H9 (cell line): ENCODE results near the gene TELO2. TPM values are rescaled to one million over a fixed set of nuclear protein-coding genes. Genes with fewer than 3 reads are reported as not detected.

Experiments
- DNase-seq: peaks from one replicate; pipeline ENCODE4 v3.0.0-alpha.2; 2017
- H2AFZ ChIP-seq: one replicate; pipeline ENCODE4 v1.6.1; 2013; ENCODE audit warnings: mild to moderate bottlenecking, low read length, control low read depth, moderate library complexity
- H2AK5ac ChIP-seq: 2 replicates; pipeline ENCODE4 v1.6.1; 2013; ENCODE audit warnings: low read length, control low read depth, mixed read lengths; ENCODE audit not compliant: insufficient read length
- H2BK120ac ChIP-seq: one replicate; pipeline ENCODE4 v1.6.1; 2013; ENCODE audit warnings: low read depth, mild to moderate bottlenecking, low read length, control low read depth, inconsistent platforms; ENCODE audit not compliant: poor library complexity, severe bottlenecking
- H2BK12ac ChIP-seq: 2 replicates; pipeline ENCODE4 v1.6.1; 2013; ENCODE audit warnings: low read length, control low read depth, mixed read lengths, low read depth; ENCODE audit not compliant: insufficient read length
- H2BK15ac ChIP-seq: 2 replicates; pipeline ENCODE4 v1.6.1; 2013; ENCODE audit warnings: low read depth, low read length, control low read depth
- H2BK20ac ChIP-seq: one replicate; pipeline ENCODE4 v1.6.1; 2013; ENCODE audit warnings: low read depth, mild to moderate bottlenecking, low read length, control low read depth, inconsistent platforms; ENCODE audit not compliant: poor library complexity, severe bottlenecking
- H2BK5ac ChIP-seq: 2 replicates; pipeline ENCODE4 v1.6.1; 2013; ENCODE audit warnings: low read length, control low read depth, mixed read lengths; ENCODE audit not compliant: insufficient read length
- H3K14ac ChIP-seq: 2 replicates; pipeline ENCODE4 v1.6.1; 2013; ENCODE audit warnings: low read length, control low read depth; ENCODE audit not compliant: insufficient read depth
- H3K18ac ChIP-seq: 2 replicates; pipeline ENCODE4 v1.6.1; 2013; ENCODE audit warnings: low read depth, mild to moderate bottlenecking, mixed read lengths, low read length, control low read depth; ENCODE audit not compliant: insufficient read length
- H3K23ac ChIP-seq: 2 replicates; pipeline ENCODE4 v1.6.1; 2013; ENCODE audit warnings: low read length, control low read depth, mixed read lengths, low read depth; ENCODE audit not compliant: insufficient read length
- H3K23me2 ChIP-seq: 2 replicates; pipeline ENCODE4 v1.6.1; 2013; ENCODE audit warnings: low read depth, mild to moderate bottlenecking, mixed read lengths, low read length, control low read depth; ENCODE audit not compliant: insufficient read length, poor library complexity, severe bottlenecking
- H3K27ac ChIP-seq: 2 replicates; pipeline ENCODE4 v1.5.1; 2013; ENCODE audit warnings: low read length, control low read depth, mixed read lengths, low read depth; ENCODE audit not compliant: insufficient read length
- H3K27me3 ChIP-seq: 2 replicates; pipeline ENCODE4 v1.6.1; 2013; ENCODE audit warnings: low read length, control low read depth, inconsistent platforms; ENCODE audit not compliant: insufficient read depth
- H3K4ac ChIP-seq: 2 replicates; pipeline ENCODE4 v1.6.1; 2013; ENCODE audit warnings: low read depth, mild to moderate bottlenecking, control low read depth, inconsistent platforms, low read length, moderate library complexity
- H3K4me1 ChIP-seq: 2 replicates; pipeline ENCODE4 v1.6.1; 2013; ENCODE audit warnings: low read length, control low read depth, inconsistent platforms; ENCODE audit not compliant: insufficient read depth
- H3K4me2 ChIP-seq: 2 replicates; pipeline ENCODE4 v1.6.1; 2013; ENCODE audit warnings: low read length, control low read depth, mixed read lengths; ENCODE audit not compliant: insufficient read length, insufficient read depth
- H3K56ac ChIP-seq: 2 replicates; pipeline ENCODE4 v1.6.1; 2013; ENCODE audit warnings: low read depth, mild to moderate bottlenecking, mixed read lengths, low read length, control low read depth; ENCODE audit not compliant: insufficient read length
- H3K79me1 ChIP-seq: 2 replicates; pipeline ENCODE4 v1.6.1; 2013; ENCODE audit warnings: low read depth, mild to moderate bottlenecking, moderate library complexity, low read length, control low read depth, inconsistent platforms; ENCODE audit not compliant: insufficient read depth, poor library complexity, severe bottlenecking
- H3K79me2 ChIP-seq: 2 replicates; pipeline ENCODE4 v1.6.1; 2013; ENCODE audit warnings: low read length, control low read depth, inconsistent platforms; ENCODE audit not compliant: insufficient read depth
- H3K9ac ChIP-seq: 2 replicates; pipeline ENCODE4 v1.6.1; 2013; ENCODE audit warnings: low read length, control low read depth, mixed read lengths; ENCODE audit not compliant: insufficient read length; ENCODE audit errors: extremely low read depth
- H3K9me3 ChIP-seq: one replicate; pipeline ENCODE4 v1.6.1; 2013; ENCODE audit warnings: low read depth, low read length, inconsistent platforms; ENCODE audit not compliant: control insufficient read depth
- H3T11ph ChIP-seq: one replicate; pipeline ENCODE4 v1.6.1; 2013; ENCODE audit warnings: mild to moderate bottlenecking, low read length, control low read depth, inconsistent platforms
- H4K20me1 ChIP-seq: one replicate; pipeline ENCODE4 v1.6.1; 2013; ENCODE audit not compliant: control insufficient read depth, insufficient read length, insufficient read depth
- H4K5ac ChIP-seq: 2 replicates; pipeline ENCODE4 v1.6.1; 2013; ENCODE audit warnings: low read depth, mild to moderate bottlenecking, mixed read lengths, low read length, control low read depth; ENCODE audit not compliant: insufficient read length
- H4K8ac ChIP-seq: replicated peaks from 2 replicates; pipeline ENCODE4 v1.6.1; 2013; ENCODE audit warnings: low read length, control low read depth, mixed read lengths, low read depth; ENCODE audit not compliant: insufficient read length
- H4K91ac ChIP-seq: 2 replicates; pipeline ENCODE4 v1.6.1; 2013; ENCODE audit warnings: low read depth, mild to moderate bottlenecking, moderate library complexity, mixed read lengths, low read length, control low read depth; ENCODE audit not compliant: insufficient read length
- H3K27ac Mint-ChIP-seq, 3 experiments: 2 replicates in 2 of 3; 3 replicates in 1 of 3; pipeline ENCODE4 v1.8.0; 2020 to 2021; ENCODE audit warnings: mixed read lengths in 3 of 3, mild to moderate bottlenecking in 1 of 3, moderate library complexity in 1 of 3
- H3K27me3 Mint-ChIP-seq: 2 replicates; pipeline ENCODE4 v1.8.0; 2021; ENCODE audit warnings: low read depth, mild to moderate bottlenecking, moderate library complexity, mixed read lengths
- H3K36me3 Mint-ChIP-seq, 3 experiments: 2 replicates in 2 of 3; 3 replicates in 1 of 3; pipeline ENCODE4 v1.8.0; 2020 to 2021; ENCODE audit warnings: low read depth in 3 of 3, mixed read lengths in 3 of 3; ENCODE audit not compliant: insufficient read depth in 1 of 3
- H3K4me1 Mint-ChIP-seq, 2 experiments: 2 replicates each; pipeline ENCODE4 v1.8.0; 2020; ENCODE audit warnings: mixed read lengths in 2 of 2
- H3K4me3 Mint-ChIP-seq, 2 experiments: 2 replicates in 1 of 2; 3 replicates in 1 of 2; pipeline ENCODE4 v1.8.0; 2020 to 2021; ENCODE audit warnings: mild to moderate bottlenecking in 2 of 2, mixed read lengths in 2 of 2, moderate library complexity in 1 of 2
- H3K9me3 Mint-ChIP-seq, 2 experiments: 2 replicates in 1 of 2; 3 replicates in 1 of 2; pipeline ENCODE4 v1.8.0; 2020; ENCODE audit warnings: mild to moderate bottlenecking in 2 of 2, mixed read lengths in 2 of 2, moderate library complexity in 1 of 2
- WGBS: extraction: QIAGEN DNeasy Blood & Tissue Kit; methylation state at CpG from one replicate; pipeline ENCODE4 v1.1.7; 2013; ENCODE audit warnings: missing lambda C conversion rate, low lambda C conversion rate, mixed read lengths; ENCODE audit not compliant: insufficient read length; ENCODE audit errors: extremely low coverage; 5-methylcytosine and 5-hydroxymethylcytosine counted together
- total RNA-seq: library from RNA; stranded (reverse); gene quantifications from 2 replicates; pipeline ENCODE4 v1.2.1, GENCODE V29; 2021
- TF ChIP-seq, protein P1 (sequence below): fragments of 200-600 bp; sonication (generic); conservative IDR thresholded peaks from 3 replicates; pipeline ENCODE4 v1.8.0; 2021; ENCODE audit warnings: antibody characterized with exemption, mild to moderate bottlenecking

Gene TELO2
- total RNA-seq, 1 experiment from 2014 or later = 98.9 TPM

DNA sequence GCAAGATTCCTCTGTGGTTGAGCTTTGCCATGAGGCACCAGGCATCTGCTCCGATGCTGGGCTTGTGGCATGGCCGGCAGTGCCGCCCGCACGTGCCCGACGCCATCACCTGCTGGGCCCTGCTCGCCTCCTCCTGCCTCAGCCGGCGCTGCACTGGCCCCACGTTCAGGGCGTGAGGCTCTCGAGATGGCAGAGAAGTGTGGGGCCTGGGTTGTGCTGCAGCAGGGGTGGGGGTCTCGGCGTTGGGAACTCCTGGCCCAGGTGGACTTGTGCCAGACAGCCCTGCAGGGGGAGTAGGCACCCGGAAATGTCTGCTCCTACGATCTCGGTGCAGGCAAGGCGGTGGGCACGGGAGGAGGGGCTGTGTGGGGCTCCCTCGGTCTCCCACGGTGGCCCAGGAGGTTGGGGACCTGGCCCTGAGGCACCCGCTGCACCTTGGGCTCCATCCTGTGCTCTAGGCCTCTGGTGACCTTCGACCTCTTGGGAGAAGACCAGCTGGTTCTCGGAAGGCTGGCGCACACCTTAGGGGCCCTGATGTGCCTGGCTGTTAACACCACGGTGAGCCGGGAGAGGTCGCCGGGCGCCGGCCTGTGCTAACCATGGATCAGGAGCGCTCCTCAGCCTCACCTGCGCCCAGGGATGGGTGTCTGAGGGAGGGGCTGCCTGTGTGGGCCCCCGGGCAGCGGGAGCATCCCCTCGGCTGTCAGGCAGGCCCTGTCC is 13.5 kb downstream of the TELO2 start:
- TF ChIP-seq, protein P1, sequence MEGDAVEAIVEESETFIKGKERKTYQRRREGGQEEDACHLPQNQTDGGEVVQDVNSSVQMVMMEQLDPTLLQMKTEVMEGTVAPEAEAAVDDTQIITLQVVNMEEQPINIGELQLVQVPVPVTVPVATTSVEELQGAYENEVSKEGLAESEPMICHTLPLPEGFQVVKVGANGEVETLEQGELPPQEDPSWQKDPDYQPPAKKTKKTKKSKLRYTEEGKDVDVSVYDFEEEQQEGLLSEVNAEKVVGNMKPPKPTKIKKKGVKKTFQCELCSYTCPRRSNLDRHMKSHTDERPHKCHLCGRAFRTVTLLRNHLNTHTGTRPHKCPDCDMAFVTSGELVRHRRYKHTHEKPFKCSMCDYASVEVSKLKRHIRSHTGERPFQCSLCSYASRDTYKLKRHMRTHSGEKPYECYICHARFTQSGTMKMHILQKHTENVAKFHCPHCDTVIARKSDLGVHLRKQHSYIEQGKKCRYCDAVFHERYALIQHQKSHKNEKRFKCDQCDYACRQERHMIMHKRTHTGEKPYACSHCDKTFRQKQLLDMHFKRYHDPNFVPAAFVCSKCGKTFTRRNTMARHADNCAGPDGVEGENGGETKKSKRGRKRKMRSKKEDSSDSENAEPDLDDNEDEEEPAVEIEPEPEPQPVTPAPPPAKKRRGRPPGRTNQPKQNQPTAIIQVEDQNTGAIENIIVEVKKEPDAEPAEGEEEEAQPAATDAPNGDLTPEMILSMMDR = no peak; the same call in 2 of the 3 replicates
- no peaks in the 10 kb centered on the region for H3K4me1 ChIP-seq
- H3K27ac ChIP-seq = no peak overlapping the region
- no peak for DNase-seq
- no peak overlapping the region for H3K9ac ChIP-seq
- no peak overlapping the region for H4K91ac ChIP-seq
- no peak overlapping the region for H3K56ac ChIP-seq
- peaks cover 14 to 41% (median 34%) of the 10 kb centered on the region in 3 experiments; a peak in 6 of 7 replicates for H3K36me3 Mint-ChIP-seq
- H4K20me1 ChIP-seq = no peaks in the 10 kb centered on the region
- no peaks in the 10 kb centered on the region for H3K27me3 Mint-ChIP-seq
- no peak overlapping the region for H3K4me2 ChIP-seq
- no peak overlapping the region for H3K18ac ChIP-seq
- H4K5ac ChIP-seq = no peak overlapping the region
- H3K23ac ChIP-seq = no peak overlapping the region
- no peak overlapping the region for H2BK120ac ChIP-seq
- H2BK12ac ChIP-seq = no peak overlapping the region
- H3K14ac ChIP-seq = no peak overlapping the region
- H2BK15ac ChIP-seq = no peak overlapping the region
- no peaks in the 10 kb centered on the region for H3K4me1 Mint-ChIP-seq
- no peak overlapping the region for H2AFZ ChIP-seq
- no peak overlapping the region for H3K4me3 Mint-ChIP-seq
- H3K9me3 Mint-ChIP-seq = no peaks in the 10 kb centered on the region
- H3K9me3 ChIP-seq = no peaks in the 10 kb centered on the region
- WGBS = no CpG with 5 or more reads among the region's 37 CpGs
- H3K79me1 ChIP-seq = no peaks in the 10 kb centered on the region
- no peak overlapping the region for H3T11ph ChIP-seq
- H4K8ac ChIP-seq = no peak overlapping the region
- no peak overlapping the region for H3K27ac Mint-ChIP-seq
- no peaks in the 10 kb centered on the region for H3K27me3 ChIP-seq
- no peak overlapping the region for H2BK20ac ChIP-seq
- H3K79me2 ChIP-seq = no peaks in the 10 kb centered on the region
- no peak overlapping the region for H2BK5ac ChIP-seq
- H3K4ac ChIP-seq = no peak overlapping the region
- no peaks in the 10 kb centered on the region for H3K23me2 ChIP-seq
- H2AK5ac ChIP-seq = no peak overlapping the region
